GM12865 (cell line): ENCODE data around the gene IGSF9B.
A peak's percentile ranks its signal among the peaks of the same experiment; 100 is the strongest.

Experiments
- DNase-seq: peaks from one replicate; pipeline ENCODE4 v3.0.0; 2010; ENCODE audit warnings: low read depth
- H3K4me3 ChIP-seq: 2 replicates; pipeline ENCODE4 v1.5.1; 2011; ENCODE audit warnings: mild to moderate bottlenecking, low read depth, low read length, control low read depth
- TF ChIP-seq, protein P1 (sequence below): IDR thresholded peaks from 2 replicates; pipeline ENCODE4 v1.5.1; 2011; ENCODE audit warnings: low read length, control low read depth, low read depth, inconsistent platforms; ENCODE audit not compliant: insufficient read depth; ENCODE audit errors: missing control alignments

Gene IGSF9B

DNA sequence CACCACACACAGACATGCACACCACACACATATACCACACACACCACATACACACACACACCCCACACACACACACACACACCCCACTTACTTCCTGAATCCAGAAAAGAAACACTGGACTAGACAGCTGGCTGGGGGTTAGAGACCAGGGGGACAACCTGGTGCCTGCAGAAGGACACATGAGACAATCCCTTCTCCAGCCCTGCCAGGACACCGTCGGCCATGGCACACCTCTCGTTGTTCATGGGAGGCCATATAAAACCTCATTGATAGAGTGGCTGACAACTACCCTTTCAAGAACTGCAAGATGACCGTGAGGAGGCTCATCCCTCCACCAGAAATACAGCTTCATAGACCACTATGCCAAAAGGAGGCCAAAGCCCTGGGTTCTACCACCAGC, 54.3 kb downstream of the IGSF9B start:
- no peak overlapping the region for H3K4me3 ChIP-seq
- DNase-seq, result no peak
- TF ChIP-seq, protein P1, sequence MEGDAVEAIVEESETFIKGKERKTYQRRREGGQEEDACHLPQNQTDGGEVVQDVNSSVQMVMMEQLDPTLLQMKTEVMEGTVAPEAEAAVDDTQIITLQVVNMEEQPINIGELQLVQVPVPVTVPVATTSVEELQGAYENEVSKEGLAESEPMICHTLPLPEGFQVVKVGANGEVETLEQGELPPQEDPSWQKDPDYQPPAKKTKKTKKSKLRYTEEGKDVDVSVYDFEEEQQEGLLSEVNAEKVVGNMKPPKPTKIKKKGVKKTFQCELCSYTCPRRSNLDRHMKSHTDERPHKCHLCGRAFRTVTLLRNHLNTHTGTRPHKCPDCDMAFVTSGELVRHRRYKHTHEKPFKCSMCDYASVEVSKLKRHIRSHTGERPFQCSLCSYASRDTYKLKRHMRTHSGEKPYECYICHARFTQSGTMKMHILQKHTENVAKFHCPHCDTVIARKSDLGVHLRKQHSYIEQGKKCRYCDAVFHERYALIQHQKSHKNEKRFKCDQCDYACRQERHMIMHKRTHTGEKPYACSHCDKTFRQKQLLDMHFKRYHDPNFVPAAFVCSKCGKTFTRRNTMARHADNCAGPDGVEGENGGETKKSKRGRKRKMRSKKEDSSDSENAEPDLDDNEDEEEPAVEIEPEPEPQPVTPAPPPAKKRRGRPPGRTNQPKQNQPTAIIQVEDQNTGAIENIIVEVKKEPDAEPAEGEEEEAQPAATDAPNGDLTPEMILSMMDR, result no peak

DNA sequence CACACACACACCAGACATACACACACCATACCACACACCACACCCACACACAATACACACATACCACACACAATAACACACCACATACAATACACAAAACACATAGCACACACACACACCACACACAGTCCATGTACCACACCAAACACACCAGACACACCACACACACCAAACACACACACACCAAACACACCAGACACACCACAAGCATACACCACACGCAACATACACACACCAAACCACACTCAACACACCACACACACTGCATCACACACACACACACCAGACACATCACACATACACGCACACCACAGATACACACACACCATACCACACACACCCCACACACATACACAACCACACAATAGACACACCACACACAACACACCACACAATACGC, 54.8 kb downstream of the IGSF9B start:
- H3K4me3 ChIP-seq, result no peak overlapping the region
- no peak for DNase-seq
- TF ChIP-seq, protein P1, result no peak

DNA sequence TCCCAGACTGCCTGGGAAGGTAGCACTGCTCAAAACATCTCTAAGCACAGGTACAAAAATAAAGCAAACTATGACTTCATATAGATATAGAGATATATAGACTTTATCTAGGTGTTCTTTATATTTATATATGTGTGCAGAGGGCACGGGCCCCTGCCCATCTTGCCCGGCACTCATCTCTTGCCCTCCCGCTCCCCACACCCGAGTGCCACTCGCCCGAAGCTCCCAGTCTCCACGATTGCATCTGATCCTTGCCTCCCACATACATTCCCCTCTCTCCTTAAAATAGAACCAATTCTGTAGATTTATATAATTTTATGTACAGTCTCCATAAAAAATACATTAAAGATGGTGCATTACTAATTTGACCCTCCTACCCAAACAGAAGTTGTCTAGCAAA, 55.5 kb downstream of the IGSF9B start:
- TF ChIP-seq, protein P1, result no peak
- H3K4me3 ChIP-seq, result no peak overlapping the region
- no peak for DNase-seq

DNA sequence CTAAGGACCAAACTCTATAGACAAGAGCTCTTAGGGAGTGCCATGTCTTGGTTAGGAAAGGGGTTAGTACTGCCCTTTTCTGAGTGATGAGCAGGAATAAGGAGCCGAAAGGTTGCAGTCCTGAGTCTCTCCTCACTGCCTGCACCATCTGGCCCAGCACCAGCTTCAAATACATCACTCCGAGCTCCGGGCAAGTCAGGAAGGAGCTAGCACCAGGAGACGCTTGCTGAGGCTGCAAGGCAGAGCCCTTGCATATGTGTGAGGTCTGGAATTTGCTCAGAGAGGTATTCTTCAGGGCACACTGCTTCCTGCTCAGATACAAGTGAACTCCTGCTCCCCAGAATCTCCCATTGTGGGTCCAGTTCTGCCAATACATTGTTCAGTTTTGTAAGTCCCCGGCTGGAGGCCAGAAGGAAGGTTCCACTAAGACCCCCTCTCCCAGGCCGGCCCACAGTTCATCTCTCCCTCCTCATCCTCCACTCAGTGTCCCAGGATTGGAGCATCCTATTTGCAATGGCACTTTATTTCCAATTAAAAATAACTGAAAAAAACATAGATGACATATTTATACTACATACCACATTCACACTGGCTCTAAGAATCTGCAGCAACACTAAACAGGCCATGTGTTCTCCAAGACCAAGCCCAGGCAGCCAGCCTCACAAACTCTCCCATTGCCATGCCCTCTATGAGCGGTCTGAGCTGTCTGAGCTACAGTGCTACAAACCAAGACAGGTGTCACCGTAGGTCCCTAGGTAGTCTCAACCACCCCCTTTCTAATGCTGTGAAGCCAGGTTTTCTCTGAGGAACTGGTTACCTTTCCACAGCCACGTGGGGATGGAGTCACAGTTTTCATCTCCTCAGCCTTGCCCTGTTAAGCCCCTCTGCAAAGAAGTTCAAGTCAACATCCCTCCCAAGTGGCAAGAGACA, 56.3 kb downstream of the IGSF9B start:
- DNase-seq, result no peak
- TF ChIP-seq, protein P1, result no peak
- H3K4me3 ChIP-seq, result no peak overlapping the region

DNA sequence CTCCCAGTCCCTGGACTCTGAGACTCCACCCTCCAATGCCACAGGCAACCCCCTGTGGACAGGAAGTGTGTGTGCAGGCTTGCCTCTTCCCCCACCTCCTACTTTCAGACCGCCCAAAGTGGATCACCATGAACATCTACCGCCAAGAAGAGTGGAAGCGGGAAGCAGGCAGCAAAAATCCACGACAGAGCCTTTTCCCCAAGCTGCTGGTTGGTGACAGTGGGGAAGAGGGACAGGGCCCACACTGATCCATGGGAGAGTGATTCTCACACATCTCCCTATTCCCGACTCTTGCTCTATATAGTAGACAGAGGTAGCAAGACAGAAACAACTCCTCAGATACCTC, 58.0 kb downstream of the IGSF9B start:
- TF ChIP-seq, protein P1, result no peak
- no peak for DNase-seq
- H3K4me3 ChIP-seq, result no peak overlapping the region

DNA sequence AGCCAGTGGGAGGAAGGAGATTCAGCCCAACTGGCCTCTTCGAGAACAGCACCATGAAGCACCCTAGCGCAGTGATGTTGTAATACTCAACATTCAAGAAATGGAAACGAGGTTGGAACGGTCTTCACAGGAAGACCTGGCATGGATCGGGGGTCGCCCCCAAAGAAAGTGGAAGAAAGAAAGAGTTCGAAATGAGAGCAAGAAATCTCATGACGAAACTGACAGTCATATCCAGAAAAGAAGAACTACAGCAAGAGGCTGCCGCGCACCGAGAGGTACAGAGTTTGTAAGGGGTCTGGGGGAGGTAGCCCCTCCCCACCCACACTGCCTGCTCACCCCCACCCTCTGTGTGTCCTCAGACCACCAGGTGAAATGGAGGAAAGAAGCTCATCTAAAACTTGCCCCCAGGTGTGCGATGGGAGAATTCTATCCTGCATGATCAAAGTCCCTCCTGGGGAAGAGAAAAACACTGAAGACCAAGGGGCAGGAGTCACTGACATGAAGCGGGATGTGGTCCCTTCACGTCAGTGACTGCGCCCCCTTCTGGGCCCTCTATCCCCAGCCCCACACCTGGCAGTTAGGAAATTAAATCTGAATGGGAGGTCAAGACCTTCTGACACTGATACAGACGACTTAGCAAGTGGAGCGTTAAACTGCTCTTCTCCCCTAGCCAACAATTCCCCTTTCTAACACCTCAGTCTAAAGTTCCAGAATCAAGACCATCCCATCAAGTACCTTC, 58.6 kb downstream of the IGSF9B start:
- no peak overlapping the region for H3K4me3 ChIP-seq
- TF ChIP-seq, protein P1, result no peak
- peak; percentile 38 for DNase-seq
